HCT116 (cell line): ENCODE data around the gene MORN1.

Experiments used
- EGR1 ChIP-seq: IDR thresholded peaks from 2 replicates; pipeline ENCODE4 v1.6.1; 2012; ENCODE audit warnings: low read depth
- TF ChIP-seq, protein P1 (sequence below), 3 experiments: fragments of 200-600 bp in 1 of 3; sonication (generic) in 1 of 3; IDR thresholded peaks in 2 of 3; conservative IDR thresholded peaks in 1 of 3; 2 replicates each; pipeline ENCODE4 v1.5.1; 2012 to 2017; ENCODE audit warnings: low read depth in 2 of 3, low read length in 2 of 3, antibody characterized with exemption in 1 of 3, borderline replicate concordance in 1 of 3, control low read depth in 1 of 3, mild to moderate bottlenecking in 1 of 3, mixed read lengths in 1 of 3, mixed run types in 1 of 3, moderate library complexity in 1 of 3; ENCODE audit not compliant: insufficient read depth in 1 of 3
- TF ChIP-seq, protein P2 (sequence below): IDR thresholded peaks from 2 replicates; pipeline ENCODE4 v1.6.1; 2012
- TF ChIP-seq, protein P3 (sequence below): IDR thresholded peaks from 2 replicates; pipeline ENCODE4 v1.6.1; 2012; ENCODE audit warnings: low read depth

GRCh38 chr1:2330035-2330434, 61.3 kb downstream of the MORN1 start:
- TF ChIP-seq, protein P1, sequence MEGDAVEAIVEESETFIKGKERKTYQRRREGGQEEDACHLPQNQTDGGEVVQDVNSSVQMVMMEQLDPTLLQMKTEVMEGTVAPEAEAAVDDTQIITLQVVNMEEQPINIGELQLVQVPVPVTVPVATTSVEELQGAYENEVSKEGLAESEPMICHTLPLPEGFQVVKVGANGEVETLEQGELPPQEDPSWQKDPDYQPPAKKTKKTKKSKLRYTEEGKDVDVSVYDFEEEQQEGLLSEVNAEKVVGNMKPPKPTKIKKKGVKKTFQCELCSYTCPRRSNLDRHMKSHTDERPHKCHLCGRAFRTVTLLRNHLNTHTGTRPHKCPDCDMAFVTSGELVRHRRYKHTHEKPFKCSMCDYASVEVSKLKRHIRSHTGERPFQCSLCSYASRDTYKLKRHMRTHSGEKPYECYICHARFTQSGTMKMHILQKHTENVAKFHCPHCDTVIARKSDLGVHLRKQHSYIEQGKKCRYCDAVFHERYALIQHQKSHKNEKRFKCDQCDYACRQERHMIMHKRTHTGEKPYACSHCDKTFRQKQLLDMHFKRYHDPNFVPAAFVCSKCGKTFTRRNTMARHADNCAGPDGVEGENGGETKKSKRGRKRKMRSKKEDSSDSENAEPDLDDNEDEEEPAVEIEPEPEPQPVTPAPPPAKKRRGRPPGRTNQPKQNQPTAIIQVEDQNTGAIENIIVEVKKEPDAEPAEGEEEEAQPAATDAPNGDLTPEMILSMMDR (IDR thresholded peaks at IDR 0.05 in 2 of 3, conservative IDR thresholded peaks at IDR 0.05 in 1 of 3; ENCODE audit: borderline replicate concordance in 1 of 3, insufficient read depth in 1 of 3, low read depth in 2 of 3, low read length in 2 of 3): no peak
- TF ChIP-seq, protein P2, sequence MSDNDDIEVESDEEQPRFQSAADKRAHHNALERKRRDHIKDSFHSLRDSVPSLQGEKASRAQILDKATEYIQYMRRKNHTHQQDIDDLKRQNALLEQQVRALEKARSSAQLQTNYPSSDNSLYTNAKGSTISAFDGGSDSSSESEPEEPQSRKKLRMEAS: no peak
- no peak for TF ChIP-seq EGR1
- TF ChIP-seq, protein P3, sequence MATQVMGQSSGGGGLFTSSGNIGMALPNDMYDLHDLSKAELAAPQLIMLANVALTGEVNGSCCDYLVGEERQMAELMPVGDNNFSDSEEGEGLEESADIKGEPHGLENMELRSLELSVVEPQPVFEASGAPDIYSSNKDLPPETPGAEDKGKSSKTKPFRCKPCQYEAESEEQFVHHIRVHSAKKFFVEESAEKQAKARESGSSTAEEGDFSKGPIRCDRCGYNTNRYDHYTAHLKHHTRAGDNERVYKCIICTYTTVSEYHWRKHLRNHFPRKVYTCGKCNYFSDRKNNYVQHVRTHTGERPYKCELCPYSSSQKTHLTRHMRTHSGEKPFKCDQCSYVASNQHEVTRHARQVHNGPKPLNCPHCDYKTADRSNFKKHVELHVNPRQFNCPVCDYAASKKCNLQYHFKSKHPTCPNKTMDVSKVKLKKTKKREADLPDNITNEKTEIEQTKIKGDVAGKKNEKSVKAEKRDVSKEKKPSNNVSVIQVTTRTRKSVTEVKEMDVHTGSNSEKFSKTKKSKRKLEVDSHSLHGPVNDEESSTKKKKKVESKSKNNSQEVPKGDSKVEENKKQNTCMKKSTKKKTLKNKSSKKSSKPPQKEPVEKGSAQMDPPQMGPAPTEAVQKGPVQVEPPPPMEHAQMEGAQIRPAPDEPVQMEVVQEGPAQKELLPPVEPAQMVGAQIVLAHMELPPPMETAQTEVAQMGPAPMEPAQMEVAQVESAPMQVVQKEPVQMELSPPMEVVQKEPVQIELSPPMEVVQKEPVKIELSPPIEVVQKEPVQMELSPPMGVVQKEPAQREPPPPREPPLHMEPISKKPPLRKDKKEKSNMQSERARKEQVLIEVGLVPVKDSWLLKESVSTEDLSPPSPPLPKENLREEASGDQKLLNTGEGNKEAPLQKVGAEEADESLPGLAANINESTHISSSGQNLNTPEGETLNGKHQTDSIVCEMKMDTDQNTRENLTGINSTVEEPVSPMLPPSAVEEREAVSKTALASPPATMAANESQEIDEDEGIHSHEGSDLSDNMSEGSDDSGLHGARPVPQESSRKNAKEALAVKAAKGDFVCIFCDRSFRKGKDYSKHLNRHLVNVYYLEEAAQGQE: no peak
